Hepatocyte (in vitro differentiated cells): ENCODE results near the gene GRAPL.
"Not testable (repeated sequence)": the region's sequence is repeated elsewhere in the genome, so short reads cannot be mapped to it uniquely, and the experiment has no call there.

ENCODE experiments used
- EZH2phosphoT487 ChIP-seq: fragments of 200-600 bp; sonication (generic); IDR thresholded peaks from one replicate; pipeline ENCODE4 v1.6.1; 2018; ENCODE audit warnings: antibody characterized with exemption, mild to moderate bottlenecking, low read depth, moderate library complexity; ENCODE audit not compliant: unreplicated experiment, severe bottlenecking
- TF ChIP-seq, protein P1 (sequence below): fragments of 200-600 bp; sonication (generic); IDR thresholded peaks from 2 replicates; pipeline ENCODE4 v1.5.1; 2016; ENCODE audit warnings: antibody characterized with exemption, mild to moderate bottlenecking; ENCODE audit not compliant: poor library complexity

DNA sequence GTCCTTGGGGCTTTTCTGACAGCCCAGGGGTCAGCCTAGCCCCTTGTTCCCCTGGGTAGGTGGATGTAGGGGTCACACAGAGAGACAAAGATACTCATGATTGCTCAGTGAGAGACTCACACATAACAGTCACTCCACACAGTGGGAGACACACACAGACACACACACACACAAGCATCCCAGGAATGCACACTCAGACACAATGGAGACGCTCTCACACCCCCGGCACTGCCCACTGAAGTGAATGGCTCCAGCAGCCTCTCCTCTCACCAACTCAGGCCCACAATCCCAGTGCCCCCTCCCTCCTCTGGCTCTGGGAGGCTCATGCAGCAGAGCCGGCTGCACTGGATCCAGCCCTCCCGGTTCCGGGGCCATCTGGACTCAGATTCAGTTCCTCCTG lies 17.0 kb downstream of the GRAPL start:
- TF ChIP-seq, protein P1, sequence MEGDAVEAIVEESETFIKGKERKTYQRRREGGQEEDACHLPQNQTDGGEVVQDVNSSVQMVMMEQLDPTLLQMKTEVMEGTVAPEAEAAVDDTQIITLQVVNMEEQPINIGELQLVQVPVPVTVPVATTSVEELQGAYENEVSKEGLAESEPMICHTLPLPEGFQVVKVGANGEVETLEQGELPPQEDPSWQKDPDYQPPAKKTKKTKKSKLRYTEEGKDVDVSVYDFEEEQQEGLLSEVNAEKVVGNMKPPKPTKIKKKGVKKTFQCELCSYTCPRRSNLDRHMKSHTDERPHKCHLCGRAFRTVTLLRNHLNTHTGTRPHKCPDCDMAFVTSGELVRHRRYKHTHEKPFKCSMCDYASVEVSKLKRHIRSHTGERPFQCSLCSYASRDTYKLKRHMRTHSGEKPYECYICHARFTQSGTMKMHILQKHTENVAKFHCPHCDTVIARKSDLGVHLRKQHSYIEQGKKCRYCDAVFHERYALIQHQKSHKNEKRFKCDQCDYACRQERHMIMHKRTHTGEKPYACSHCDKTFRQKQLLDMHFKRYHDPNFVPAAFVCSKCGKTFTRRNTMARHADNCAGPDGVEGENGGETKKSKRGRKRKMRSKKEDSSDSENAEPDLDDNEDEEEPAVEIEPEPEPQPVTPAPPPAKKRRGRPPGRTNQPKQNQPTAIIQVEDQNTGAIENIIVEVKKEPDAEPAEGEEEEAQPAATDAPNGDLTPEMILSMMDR: not testable (repeated sequence)
- not testable (repeated sequence) for TF ChIP-seq EZH2phosphoT487
